Measurements from ENCODE around the gene ETS1. TPM values are rescaled to one million over a fixed set of nuclear protein-coding genes. Genes with fewer than 3 reads are reported as not detected.

ETS1 gene
- total and polyA plus RNA-seq, 2 experiments from 2014 or later: 6.7 to 21.8 TPM

- 90% methylated on average over 13 of the region's 16 CpGs for WGBS (ENCODE audit: low lambda C conversion rate, missing lambda C conversion rate)
- H2AFZ ChIP-seq: no peak overlapping the region
Measured at GRCh38 chr11:128626913-128627665, 39.7 kb upstream of the ETS1 start.

DNA sequence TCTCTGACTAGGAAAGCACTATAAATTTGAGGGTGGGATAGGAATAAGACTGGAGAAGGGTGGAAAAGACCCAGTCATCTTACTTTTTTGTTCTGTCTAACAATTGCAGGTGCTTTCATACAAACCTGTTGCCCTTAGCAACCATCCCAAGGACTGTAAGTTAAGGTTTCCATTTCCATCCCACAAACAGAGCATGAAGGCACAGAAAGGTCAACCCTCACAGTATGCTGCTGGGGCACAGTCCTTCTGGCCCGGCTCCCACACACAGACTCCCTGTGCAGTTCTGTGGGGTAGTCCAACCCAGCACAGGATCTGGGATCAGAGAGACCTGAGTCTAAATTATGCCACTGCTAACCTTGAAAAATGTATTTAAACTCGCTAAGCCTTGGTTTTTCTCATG, 38.4 kb upstream of the ETS1 start:
- no peaks in the 10 kb centered on the region for H3K9me3 ChIP-seq (ENCODE audit: low read depth)
- H3K4me1 ChIP-seq (ENCODE audit: insufficient read depth): peaks cover 9% of the 10 kb centered on the region
- no peaks in the 10 kb centered on the region for H3K9me2 ChIP-seq (replicated peaks; ENCODE audit: insufficient read depth)
- H3K4me2 ChIP-seq: no peak overlapping the region
- no peaks in the 10 kb centered on the region for H3K27me3 ChIP-seq
- DNase-seq (ENCODE audit: low spot score): no peak
- TF ChIP-seq EZH2 (IDR thresholded peaks at IDR 0.05; ENCODE audit: borderline replicate concordance): no peak
- no peak for TF ChIP-seq CTCF (IDR thresholded peaks at IDR 0.05; ENCODE audit: poor library complexity)
- TF ChIP-seq EZH2phosphoT487 (IDR thresholded peaks at IDR 0.05; ENCODE audit: low read depth, severe bottlenecking, unreplicated experiment): no peak
- no peak overlapping the region for H2AFZ ChIP-seq
- no peaks in the 10 kb centered on the region for H3K79me2 ChIP-seq
- H3K36me3 ChIP-seq (replicated peaks; ENCODE audit: insufficient read depth, low read depth): no peaks in the 10 kb centered on the region
- H3K4me3 ChIP-seq: no peak overlapping the region
- no peaks in the 10 kb centered on the region for H4K20me1 ChIP-seq (ENCODE audit: insufficient read depth, poor library complexity, severe bottlenecking)
- whole genome bisulfite sequencing (ENCODE audit: low lambda C conversion rate, missing lambda C conversion rate): 93% methylated on average over 2 of the region's 2 CpGs
- H3K27ac ChIP-seq: no peak overlapping the region

More at GRCh38 chr11:128626913-128627665, 39.7 kb upstream of the ETS1 start:
- H3K4me2 ChIP-seq: no peak overlapping the region
- no peaks in the 10 kb centered on the region for H3K9me2 ChIP-seq (replicated peaks; ENCODE audit: insufficient read depth)
- H3K27me3 ChIP-seq: no peaks in the 10 kb centered on the region
- no peaks in the 10 kb centered on the region for H3K79me2 ChIP-seq
- no peaks in the 10 kb centered on the region for H3K9me3 ChIP-seq (ENCODE audit: low read depth)
- H3K4me1 ChIP-seq (ENCODE audit: insufficient read depth): peaks cover 9% of the 10 kb centered on the region
- H3K36me3 ChIP-seq (replicated peaks; ENCODE audit: insufficient read depth, low read depth): no peaks in the 10 kb centered on the region
- H3K27ac ChIP-seq: no peak overlapping the region
- H4K20me1 ChIP-seq (ENCODE audit: insufficient read depth, poor library complexity, severe bottlenecking): no peaks in the 10 kb centered on the region
- H3K4me3 ChIP-seq: no peak overlapping the region
- TF ChIP-seq CTCF (IDR thresholded peaks at IDR 0.05; ENCODE audit: poor library complexity): no peak
- no peak for DNase-seq (ENCODE audit: low spot score)

DNA sequence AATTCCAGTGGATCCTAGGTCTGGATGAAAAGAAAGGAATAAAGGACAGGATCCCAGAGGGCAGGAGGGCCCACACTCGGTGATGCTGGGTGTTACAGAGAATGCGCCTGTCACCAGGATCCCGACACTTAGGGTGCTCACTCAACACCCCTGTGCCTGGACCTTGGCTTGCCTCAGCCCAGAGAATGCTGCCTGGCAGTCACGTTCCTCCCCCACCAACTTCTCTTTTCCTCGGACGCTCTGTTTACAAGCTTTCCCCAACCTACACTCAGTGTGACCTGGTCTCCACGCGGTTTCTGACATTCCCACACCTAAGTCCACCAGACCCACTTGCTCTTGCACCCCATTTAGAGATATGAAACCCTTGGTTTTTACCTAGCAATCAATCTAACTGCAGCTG, 38.0 kb upstream of the ETS1 start:
- H2AFZ ChIP-seq: no peak overlapping the region
- no peak for DNase-seq (ENCODE audit: low spot score)
- H3K27me3 ChIP-seq: no peaks in the 10 kb centered on the region
- H3K4me3 ChIP-seq: no peak overlapping the region
- H3K9me2 ChIP-seq (replicated peaks; ENCODE audit: insufficient read depth): no peaks in the 10 kb centered on the region
- H3K4me2 ChIP-seq: no peak overlapping the region
- peaks cover 9% of the 10 kb centered on the region for H3K4me1 ChIP-seq (ENCODE audit: insufficient read depth)
- H3K27ac ChIP-seq: no peak overlapping the region
- 90% methylated on average over 8 of the region's 8 CpGs for WGBS (ENCODE audit: low lambda C conversion rate, missing lambda C conversion rate)
- H3K36me3 ChIP-seq (replicated peaks; ENCODE audit: insufficient read depth, low read depth): no peaks in the 10 kb centered on the region
- no peaks in the 10 kb centered on the region for H3K9me3 ChIP-seq (ENCODE audit: low read depth)
- H3K79me2 ChIP-seq: no peaks in the 10 kb centered on the region
- H4K20me1 ChIP-seq (ENCODE audit: insufficient read depth, poor library complexity, severe bottlenecking): no peaks in the 10 kb centered on the region
- TF ChIP-seq EZH2phosphoT487 (IDR thresholded peaks at IDR 0.05; ENCODE audit: low read depth, severe bottlenecking, unreplicated experiment) (no peak), CTCF (IDR thresholded peaks at IDR 0.05; ENCODE audit: poor library complexity) (no peak), EZH2 (IDR thresholded peaks at IDR 0.05; ENCODE audit: borderline replicate concordance) (no peak)
